HFF-Myc (cell line): ENCODE measurements around the gene ADSS2.
"Not testable (repeated sequence)": the region's sequence is repeated elsewhere in the genome, so short reads cannot be mapped to it uniquely, and the experiment has no call there.

ENCODE experiments used
- DNase-seq: peaks from one replicate; pipeline ENCODE4 v3.0.0-alpha.2; 2011; ENCODE audit warnings: low read depth; ENCODE audit errors: extremely low read depth
- H3K4me3 ChIP-seq: replicated peaks from 2 replicates; pipeline ENCODE4 v1.5.1; 2011; ENCODE audit warnings: low read depth, mild to moderate bottlenecking, control low read depth, low read length
- TF ChIP-seq, protein P1 (sequence below): IDR thresholded peaks from 2 replicates; pipeline ENCODE4 v1.5.1; 2012; ENCODE audit warnings: mild to moderate bottlenecking, low read depth, low read length, control low read depth; ENCODE audit errors: missing control alignments

The ADSS2 gene

GRCh38 chr1:244381878-244382565 is 69.7 kb downstream of the ADSS2 start:
- DNase-seq: peak; percentile 19
- TF ChIP-seq, protein P1, sequence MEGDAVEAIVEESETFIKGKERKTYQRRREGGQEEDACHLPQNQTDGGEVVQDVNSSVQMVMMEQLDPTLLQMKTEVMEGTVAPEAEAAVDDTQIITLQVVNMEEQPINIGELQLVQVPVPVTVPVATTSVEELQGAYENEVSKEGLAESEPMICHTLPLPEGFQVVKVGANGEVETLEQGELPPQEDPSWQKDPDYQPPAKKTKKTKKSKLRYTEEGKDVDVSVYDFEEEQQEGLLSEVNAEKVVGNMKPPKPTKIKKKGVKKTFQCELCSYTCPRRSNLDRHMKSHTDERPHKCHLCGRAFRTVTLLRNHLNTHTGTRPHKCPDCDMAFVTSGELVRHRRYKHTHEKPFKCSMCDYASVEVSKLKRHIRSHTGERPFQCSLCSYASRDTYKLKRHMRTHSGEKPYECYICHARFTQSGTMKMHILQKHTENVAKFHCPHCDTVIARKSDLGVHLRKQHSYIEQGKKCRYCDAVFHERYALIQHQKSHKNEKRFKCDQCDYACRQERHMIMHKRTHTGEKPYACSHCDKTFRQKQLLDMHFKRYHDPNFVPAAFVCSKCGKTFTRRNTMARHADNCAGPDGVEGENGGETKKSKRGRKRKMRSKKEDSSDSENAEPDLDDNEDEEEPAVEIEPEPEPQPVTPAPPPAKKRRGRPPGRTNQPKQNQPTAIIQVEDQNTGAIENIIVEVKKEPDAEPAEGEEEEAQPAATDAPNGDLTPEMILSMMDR: no peak
- H3K4me3 ChIP-seq: no peak overlapping the region

DNA sequence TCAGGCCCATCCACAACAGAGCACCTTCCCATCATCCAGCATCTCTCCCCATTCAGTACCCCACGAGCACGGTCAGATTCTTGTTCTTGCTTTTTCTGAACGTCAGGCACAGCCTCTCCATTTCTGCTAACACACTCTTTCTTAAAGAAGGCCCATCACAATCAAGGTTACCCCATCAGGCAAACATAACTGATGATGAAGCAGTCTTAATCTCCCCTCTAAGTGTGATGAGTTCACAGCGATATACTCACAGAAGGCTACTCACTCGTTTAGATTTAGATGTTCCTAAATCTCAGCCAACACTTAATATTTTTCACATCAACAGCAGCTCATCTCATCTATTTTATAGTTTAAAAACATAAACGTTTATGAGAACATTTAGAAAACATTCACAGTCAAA is 75.6 kb downstream of the ADSS2 start:
- no peak overlapping the region for H3K4me3 ChIP-seq
- no peak for DNase-seq
- TF ChIP-seq, protein P1: no peak

- H3K4me3 ChIP-seq: no peak overlapping the region
- no peak for DNase-seq
- TF ChIP-seq, protein P1: no peak
These were observed 76.7 kb downstream of the ADSS2 start for GRCh38 chr1:244375051-244375450.

GRCh38 chr1:244374484-244374883 is 77.2 kb downstream of the ADSS2 start:
- DNase-seq, H3K4me3 ChIP-seq: not testable (repeated sequence)

GRCh38 chr1:244371242-244372141 is 80.2 kb downstream of the ADSS2 start:
- H3K4me3 ChIP-seq: no peak overlapping the region
- DNase-seq: no peak
- TF ChIP-seq, protein P1: no peak

DNA sequence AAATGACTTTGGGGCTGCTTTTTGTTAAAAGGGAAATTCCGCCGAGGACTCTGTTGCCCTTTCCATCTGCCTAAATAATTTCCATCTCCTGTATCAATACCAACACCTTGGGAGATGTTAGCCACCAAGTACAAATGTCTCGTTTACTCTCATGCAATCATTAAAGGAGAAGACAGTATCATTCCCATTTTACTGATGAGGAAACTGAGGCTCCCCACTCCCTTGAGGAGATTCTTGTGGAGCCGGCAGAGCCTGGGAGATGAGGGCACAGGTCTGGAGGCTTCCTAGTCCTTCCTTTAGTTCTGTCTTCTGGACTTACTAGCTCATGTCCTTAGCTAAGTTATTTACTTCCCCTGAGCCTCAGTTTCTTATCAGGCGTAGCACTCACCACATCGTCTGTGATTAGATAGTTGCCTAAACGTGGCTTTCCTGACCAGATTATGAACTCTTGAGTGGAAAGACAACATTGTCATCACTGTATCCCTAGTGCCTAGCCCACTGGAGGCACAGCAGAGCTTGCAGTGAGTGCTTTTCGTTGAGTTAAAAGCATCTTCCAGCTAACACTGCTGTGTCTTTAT is 81.6 kb downstream of the ADSS2 start:
- DNase-seq: no peak
- TF ChIP-seq, protein P1: no peak

More for the DNA sequence above, 81.6 kb downstream of the ADSS2 start:
- no peak overlapping the region for H3K4me3 ChIP-seq
